H1 (cell line): ENCODE results near the gene ATF7. TPM values are rescaled to one million over a fixed set of nuclear protein-coding genes. Genes with fewer than 3 reads are reported as not detected.

Source experiments
- BCL11A ChIP-seq, 2 experiments: IDR thresholded peaks; one replicate each; pipeline ENCODE4 v1.6.1; 2011; ENCODE audit warnings: low read depth in 2 of 2, low read length in 2 of 2, mild to moderate bottlenecking in 2 of 2
- CBX8 ChIP-seq: fragments of 300-800, 300-1000 bp; sonication (generic); IDR thresholded peaks from 2 replicates; pipeline ENCODE4 v1.7.1; 2016; ENCODE audit warnings: low read depth, low read length, borderline replicate concordance
- RAD21 ChIP-seq, 2 experiments: IDR thresholded peaks in 1 of 2; conservative IDR thresholded peaks in 1 of 2; 2 replicates each; pipeline ENCODE4 v1.6.1; 2011; ENCODE audit warnings: low read depth in 2 of 2, low read length in 2 of 2, improper control_type of control experiment in 1 of 2, inconsistent platforms in 1 of 2, mild to moderate bottlenecking in 1 of 2, moderate library complexity in 1 of 2
- SAP30 ChIP-seq: fragments of 300-600 bp; sonication (generic); IDR thresholded peaks from 2 replicates; pipeline ENCODE4 v1.7.1; 2012; ENCODE audit warnings: low read length, moderate library complexity, mild to moderate bottlenecking, inconsistent platforms; ENCODE audit not compliant: insufficient read depth, insufficient replicate concordance
- polyA plus RNA-seq, 7 experiments: library from polyadenylated mRNA; depleted of rRNA in 3 of 7; stranded (reverse) in 5 of 7; unstranded in 2 of 7; fragments of >200 nt in 5 of 7; fragments of 200-250 nt in 2 of 7; gene quantifications; 1 replicate in 5 of 7; 2 replicates in 1 of 7; 4 replicates in 1 of 7; pipeline versions ENCODE4 v1.2.1 to v1.2.3, GENCODE V29; 2011 to 2013; ENCODE audit warnings: missing spikeins in 2 of 7, mixed read lengths in 2 of 7
- total RNA-seq: library from RNA; stranded (reverse); fragmentation: NEBNext Ultra II Directional; extraction: Animal tissue kit (Norgen Biotek cat#: 25700); gene quantifications from 2 replicates; pipeline ENCODE4 v1.2.1, GENCODE V29; 2021

ATF7 gene
- total and polyA plus RNA-seq, 2 of the 8 experiments (the other 6 are each of a cell fraction or from before 2014, with no cell fraction given) = 10.1 to 16.6 TPM

DNA sequence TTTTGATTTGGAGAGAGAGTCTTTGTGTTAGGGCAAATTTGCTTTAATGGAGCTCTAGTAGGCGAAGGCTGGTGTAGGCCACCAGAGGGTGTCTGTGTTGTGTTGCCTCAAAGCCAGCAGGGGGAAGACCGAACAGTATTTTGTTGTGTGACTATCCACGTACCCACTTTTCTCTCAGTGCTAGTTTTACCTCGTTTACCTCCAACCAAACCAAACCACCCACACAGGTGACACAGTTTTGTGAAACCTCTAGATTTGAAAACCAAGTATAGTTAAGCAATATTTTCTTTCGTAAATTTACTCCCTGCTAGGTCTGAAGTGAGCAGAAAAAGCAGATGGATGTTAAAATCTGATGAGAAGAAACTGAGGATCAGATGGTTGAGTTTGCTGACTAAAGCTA lies 82.6 kb downstream of the ATF7 start (continued):
- TF ChIP-seq SAP30 (no peak), BCL11A (IDR thresholded peaks at IDR 0.05; ENCODE audit: low read depth in 2 of 2, low read length in 2 of 2) (no peak), CBX8 (no peak), RAD21 (IDR thresholded peaks at IDR 0.05 in 1 of 2, conservative IDR thresholded peaks at IDR 0.05 in 1 of 2; ENCODE audit: low read depth in 2 of 2, low read length in 2 of 2) (peak; percentile 82 to 86)
